K562 (cell line): ENCODE measurements around the gene STK11. TPM values are rescaled to one million over a fixed set of nuclear protein-coding genes. Genes with fewer than 3 reads are reported as not detected.

ENCODE experiments used
- ATAC-seq: fragments of 200-7000 bp; cut with Tn5 transposase; 3 replicates; pipeline ENCODE4 v1.9.1; 2020; ENCODE audit warnings: moderate library complexity
- BruUV-seq: library from RNA; stranded (reverse); fragments of 400-500 nt; replicated peaks from 2 replicates; lab custom pipeline; 2021; lab: Mats Ljungman, UMichigan
- CTCF ChIA-PET: fragments of 300-600 bp; formaldehyde crosslinking; extraction: SDS; loops from one replicate; lab custom pipeline; 2021; ENCODE audit warnings: low intra/inter-chr PET ratio; lab: Yijun Ruan, JAX
- POLR2A ChIA-PET: fragments of 300-600, 350-650 bp; sonication (Branson Sonifier 250); formaldehyde crosslinking; extraction: SDS; loops from one replicate; lab custom pipeline; 2021; ENCODE audit warnings: antibody characterized with exemption, inconsistent platforms; lab: Yijun Ruan, JAX
- DNase-seq, 4 experiments: peaks; one replicate each; pipeline versions ENCODE4 v3.0.0 to v3.0.0-alpha.2; 2011 to 2018; ENCODE audit warnings: low spot score in 3 of 4, mixed read lengths in 3 of 4; ENCODE audit errors: extremely low read depth in 1 of 4
- FAIRE-seq: peaks from 2 replicates; lab custom pipeline; 2011; peaks lifted over from hg19 to GRCh38; lab: Jason Lieb, UNC
- H2AFZ ChIP-seq: 2 replicates; pipeline ENCODE4 v1.6.0; 2011; ENCODE audit warnings: low read depth, low read length, control low read depth, inconsistent platforms
- H3K27ac ChIP-seq: fragments of 200-600 bp; 3 replicates; pipeline ENCODE4 v1.8.0; 2011; ENCODE audit warnings: low read depth, mild to moderate bottlenecking, control low read depth, inconsistent platforms, low read length, moderate library complexity, mixed read lengths; ENCODE audit errors: extremely low read depth
- H3K27me3 ChIP-seq, 2 experiments: fragments of 300-600 bp in 1 of 2; 2 replicates in 1 of 2; 3 replicates in 1 of 2; pipeline versions ENCODE4 v1.6.0 to v1.8.0; 2011; ENCODE audit warnings: inconsistent platforms in 2 of 2, low read length in 2 of 2, mild to moderate bottlenecking in 1 of 2, mixed read lengths in 1 of 2, moderate library complexity in 1 of 2; ENCODE audit not compliant: control insufficient read depth in 2 of 2, insufficient read depth in 2 of 2
- H3K36me3 ChIP-seq: fragments of 300-600 bp; 3 replicates; pipeline ENCODE4 v1.8.0; 2011; ENCODE audit warnings: mild to moderate bottlenecking, low read length, inconsistent platforms; ENCODE audit not compliant: control insufficient read depth, insufficient read depth
- H3K4me1 ChIP-seq, 2 experiments: fragments of 200-600 bp in 1 of 2; replicated peaks in 1 of 2; 2 replicates in 1 of 2; 3 replicates in 1 of 2; pipeline versions ENCODE4 v1.5.1 to v1.8.0; 2011; ENCODE audit warnings: inconsistent platforms in 2 of 2, low read length in 2 of 2, mild to moderate bottlenecking in 1 of 2, mixed read lengths in 1 of 2, moderate library complexity in 1 of 2; ENCODE audit not compliant: control insufficient read depth in 2 of 2, insufficient read depth in 2 of 2
- H3K4me2 ChIP-seq: 2 replicates; pipeline ENCODE4 v1.6.1; 2011; ENCODE audit warnings: low read length, control low read depth, inconsistent platforms, mixed read lengths; ENCODE audit not compliant: insufficient read depth
- H3K4me3 ChIP-seq: fragments of 200-600 bp; sonication (generic), shearing (Covaris generic); 2 replicates; pipeline ENCODE4 v1.5.1; 2016; ENCODE audit warnings: control low read depth, inconsistent platforms
- H3K79me2 ChIP-seq: fragments of 200-600 bp; 3 replicates; pipeline ENCODE4 v1.8.0; 2011; ENCODE audit warnings: low read length, inconsistent platforms; ENCODE audit not compliant: control insufficient read depth, insufficient read depth
- H3K9ac ChIP-seq, 2 experiments: 2 replicates each; pipeline versions ENCODE4 v1.6.0 to v1.6.1; 2011; ENCODE audit warnings: low read depth in 2 of 2, low read length in 2 of 2, control low read depth in 1 of 2, inconsistent platforms in 1 of 2, mild to moderate bottlenecking in 1 of 2, mixed read lengths in 1 of 2; ENCODE audit not compliant: insufficient read depth in 1 of 2
- H3K9me1 ChIP-seq: one replicate; pipeline ENCODE4 v1.6.0; 2011; ENCODE audit warnings: inconsistent platforms, mild to moderate bottlenecking, low read length, moderate library complexity; ENCODE audit not compliant: control insufficient read depth, insufficient read depth
- H3K9me3 ChIP-seq: replicated peaks from 2 replicates; pipeline ENCODE4 v1.5.1; 2011; ENCODE audit warnings: low read depth, low read length, inconsistent platforms; ENCODE audit not compliant: control insufficient read depth, insufficient read depth
- H4K20me1 ChIP-seq: replicated peaks from 2 replicates; pipeline ENCODE4 v1.6.1; 2011; ENCODE audit warnings: low read length, inconsistent platforms, mixed read lengths; ENCODE audit not compliant: control insufficient read depth, insufficient read depth
- PCBP2 ChIP-seq: fragments of 200-400 bp; formaldehyde crosslinking; IDR thresholded peaks from 2 replicates; pipeline ENCODE4 v1.6.1; 2018; ENCODE audit warnings: low read length, low read depth, mild to moderate bottlenecking, moderate library complexity; ENCODE audit not compliant: poor library complexity, severe bottlenecking
- ZNF263 ChIP-seq: sonication (generic); formaldehyde crosslinking; IDR thresholded peaks from 2 replicates; pipeline ENCODE4 v1.8.0; 2022; ENCODE audit warnings: mild to moderate bottlenecking, missing genetic modification reagents, borderline replicate concordance
- ZNF436 ChIP-seq: fragments of 250-450, 450-650 bp; sonication (Bioruptor Pico); formaldehyde crosslinking; IDR thresholded peaks from 2 replicates; pipeline ENCODE4 v1.7.0; 2020; ENCODE audit warnings: mild to moderate bottlenecking
- WGBS: fragments of 100-300 bp; shearing (Covaris generic); methylation state at CpG from one replicate; pipeline ENCODE4 v1.1.6; 2016; ENCODE audit warnings: low coverage, mixed read lengths; ENCODE audit not compliant: insufficient coverage; ENCODE audit errors: missing lambda C conversion rate; 5-methylcytosine and 5-hydroxymethylcytosine counted together
- in situ Hi-C: fragments of 300-500 bp; cut with MboI; formaldehyde crosslinking; loops from 4 replicates; pipeline ENCODE4 v1.15.0; 2018; ENCODE audit warnings: inconsistent platforms, mixed read lengths
- intact Hi-C: fragments of 100-400 bp; cut with micrococcal nuclease; formaldehyde crosslinking; loops from 2 replicates; pipeline ENCODE4 v1.14.2; 2022
- polyA plus RNA-seq, 8 experiments: library from polyadenylated mRNA; depleted of rRNA in 4 of 8; stranded (reverse) in 5 of 8; unstranded in 3 of 8; fragments of >200 nt; fragmentation: Nextera tagmentation in 2 of 8; fragmentation: Illumina TruSeq in 1 of 8; extraction: Ambion mirVana in 2 of 8; extraction: Trizol in 1 of 8; gene quantifications; 2 replicates each; pipeline versions ENCODE4 v1.2.1 to v1.2.3, GENCODE V29; 2011 to 2014; ENCODE audit warnings: inconsistent platforms in 1 of 8, missing spikeins in 1 of 8
- total RNA-seq, 7 experiments: library from RNA; depleted of rRNA in 6 of 7; stranded (reverse); fragments of >200 nt in 6 of 7; fragmentation: Illumina TruSeq in 2 of 7; extraction: Trizol in 2 of 7; gene quantifications; 2 replicates each; pipeline versions ENCODE4 v1.2.1 to v1.2.3, GENCODE V29; 2011 to 2021; ENCODE audit warnings: low replicate concordance in 1 of 7

The STK11 gene
- total and polyA plus RNA-seq, 9 of the 15 experiments (the other 6 are each of a cell fraction or from before 2014, with no cell fraction given), result 0.15 to 96.5 (median 31.7) TPM

GRCh38 chr19:1163934-1164683 is 41.5 kb upstream of the STK11 start:
- CTCF ChIA-PET, result no interaction called here
- Histone ChIP-seq H3K36me3 (peaks cover 30% of the 10 kb centered on the region; the same call in 2 of the 3 replicates), H3K4me2 (no peak overlapping the region), H4K20me1 (peaks cover 9% of the 10 kb centered on the region), H3K79me2 (peaks cover 72% of the 10 kb centered on the region), H3K27ac (no peak overlapping the region), H3K27me3 (no peaks in the 10 kb centered on the region), H3K4me3 (no peak overlapping the region), H2AFZ (no peak overlapping the region), H3K9ac (no peak overlapping the region), H3K4me1 (peaks cover 0 to 81% of the 10 kb centered on the region in 2 experiments; a peak in 3 of 5 replicates)
- no peak for DNase-seq
- 66% methylated on average over 15 of the region's 20 CpGs for WGBS
- TF ChIP-seq PCBP2 (peak; percentile 57), ZNF263 (CRISPR knock-in tag) (peak; percentile 79), ZNF436 (CRISPR knock-in tag) (no peak)
- TF ChIP-seq, all 486 proteins: peak for 2
- intact Hi-C loops, result no loop called here
- Histone ChIP-seq H3K9me1 (peaks cover 6% of the 10 kb centered on the region), H3K9me3 (no peaks in the 10 kb centered on the region)
- FAIRE-seq (peak; percentile 60), ATAC-seq (no peak)
- no TSS peak for BruUV-seq
- POLR2A ChIA-PET, result no interaction called here
- in situ Hi-C loops, result no loop called here
